HG03469 (cell line): ENCODE results near the gene MED15.
"Not testable (repeated sequence)": the region's sequence is repeated elsewhere in the genome, so short reads cannot be mapped to it uniquely, and the experiment has no call there.

ENCODE experiments used
- ATAC-seq: cut with Tn5 transposase; IDR thresholded peaks from one replicate; pipeline ENCODE4 v1.9.1; 2021; ENCODE audit warnings: mild to moderate bottlenecking, moderate library complexity, moderate number of reproducible peaks; ENCODE audit not compliant: unreplicated experiment

MED15 gene

DNA sequence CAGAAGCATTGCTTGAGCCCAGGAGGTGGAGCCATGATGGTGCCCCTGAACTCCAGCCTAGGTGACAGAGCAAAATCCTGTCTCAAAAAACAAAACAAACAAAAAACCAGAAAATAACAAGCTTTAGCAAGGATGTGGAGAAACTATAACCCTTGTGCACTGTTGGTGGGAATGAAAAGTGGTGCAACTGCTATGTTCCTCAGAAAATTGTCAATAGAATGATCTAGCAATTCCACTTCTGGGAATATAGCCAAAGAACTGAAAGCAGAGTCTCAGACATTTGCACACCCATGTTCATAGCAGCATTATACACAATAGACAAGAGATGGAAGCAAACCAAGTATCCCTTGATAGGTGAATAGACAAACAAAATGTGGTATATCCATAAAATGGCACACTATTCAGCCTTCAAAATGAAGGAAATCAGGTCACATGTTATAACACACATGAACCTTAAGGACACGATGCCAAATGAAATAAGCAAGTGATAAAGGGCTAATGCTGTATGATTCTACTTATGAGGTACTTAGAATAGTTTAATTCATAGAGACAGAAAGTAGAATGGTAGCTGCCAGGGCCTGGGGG, 27.7 kb upstream of the MED15 start:
- no peak for ATAC-seq

DNA sequence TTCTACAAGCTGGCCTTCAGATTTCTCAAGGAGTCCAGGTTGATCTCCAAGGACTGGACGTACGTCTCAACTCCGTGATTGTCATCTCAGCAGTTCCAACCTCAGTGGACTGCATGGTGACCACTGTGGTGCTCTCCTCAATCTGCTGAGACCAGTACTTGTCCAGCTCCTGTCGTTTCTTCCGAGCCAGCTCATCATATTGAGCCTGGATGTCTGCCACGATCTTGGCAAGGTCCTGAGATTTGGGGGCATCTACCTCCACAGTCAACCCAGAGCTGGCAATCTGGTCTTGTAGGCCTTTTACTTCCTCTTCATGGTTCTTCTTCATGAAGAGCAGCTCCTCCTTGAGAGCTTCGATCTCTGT, 24.3 kb upstream of the MED15 start:
- not testable (repeated sequence) for ATAC-seq

- no peak for ATAC-seq
Measured at GRCh38 chr22:20483771-20484170, 23.6 kb upstream of the MED15 start.

DNA sequence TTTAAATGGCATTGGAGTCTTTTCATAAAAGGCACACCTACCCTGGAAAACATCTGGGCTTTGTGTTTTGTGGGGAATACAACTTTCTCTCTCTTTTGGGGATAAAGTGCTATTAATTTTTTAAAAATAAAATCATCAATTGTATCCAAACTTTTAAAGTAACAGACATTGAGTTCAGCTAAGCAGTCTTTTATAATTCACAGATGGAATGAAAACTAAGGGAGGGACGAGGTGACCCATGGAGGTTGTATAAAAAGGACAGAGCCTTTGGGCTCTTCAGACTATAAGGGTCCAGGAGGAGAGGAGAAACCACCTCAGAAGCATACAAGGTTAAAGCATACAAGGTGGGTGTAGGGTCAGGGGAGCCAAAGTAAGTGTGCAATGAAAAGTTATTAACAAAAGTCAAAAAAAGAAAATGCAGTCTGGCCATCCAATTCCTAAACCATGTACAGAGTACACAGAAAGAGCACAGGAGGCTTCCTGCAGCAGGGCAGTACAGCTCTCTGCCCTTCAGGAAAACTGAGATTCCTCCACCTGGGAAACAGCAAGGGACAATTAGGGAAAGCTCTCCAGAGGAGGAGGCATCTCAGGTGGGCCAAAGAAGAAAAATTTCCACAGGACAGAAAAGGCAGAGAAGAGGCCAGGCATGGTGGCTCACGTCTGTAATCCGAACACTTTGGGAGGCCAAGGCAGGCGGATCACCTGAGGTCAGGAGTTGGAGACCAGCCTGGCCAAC, 22.3 kb upstream of the MED15 start:
- no peak for ATAC-seq

DNA sequence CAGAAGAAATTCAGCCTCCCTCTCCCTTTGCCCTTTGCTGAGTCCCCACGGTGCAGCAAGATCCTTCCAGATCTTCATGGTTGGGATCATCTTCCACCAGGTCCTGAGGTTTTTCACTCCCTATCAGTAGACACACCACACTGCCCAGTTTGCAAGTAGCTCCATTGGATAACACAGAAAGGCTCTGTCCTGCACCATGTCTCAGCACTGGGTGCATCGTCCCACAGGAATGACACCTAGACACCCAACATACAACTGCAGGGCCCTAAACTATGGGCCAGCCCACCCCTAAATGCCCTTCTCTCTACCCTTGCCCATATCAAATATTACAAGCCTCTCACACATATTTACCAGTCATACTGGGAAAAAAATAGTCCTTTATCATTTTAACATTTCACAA, 21.2 kb upstream of the MED15 start:
- no peak for ATAC-seq

- no peak for ATAC-seq
Measured at GRCh38 chr22:20487715-20488114, 19.7 kb upstream of the MED15 start.

DNA sequence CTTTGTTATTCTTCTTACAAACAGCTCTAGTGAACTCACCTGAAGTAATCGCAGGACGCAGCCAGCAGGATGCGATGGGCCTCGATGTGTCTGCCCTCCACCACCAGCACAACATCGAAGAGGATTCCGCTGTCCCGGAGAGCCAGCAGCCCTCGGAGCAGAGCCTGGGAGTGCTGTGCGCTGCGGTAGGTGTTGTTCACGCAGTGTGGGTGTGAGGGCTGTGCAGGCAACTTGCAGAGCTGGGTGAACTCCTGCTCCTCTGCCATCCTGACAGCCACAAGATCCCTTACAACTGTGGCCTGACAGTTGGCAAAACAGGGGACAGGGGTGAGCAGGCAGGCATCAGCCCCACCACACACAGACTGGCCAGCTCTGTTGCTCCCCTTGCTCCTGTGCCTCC, 18.5 kb upstream of the MED15 start:
- ATAC-seq: no peak

DNA sequence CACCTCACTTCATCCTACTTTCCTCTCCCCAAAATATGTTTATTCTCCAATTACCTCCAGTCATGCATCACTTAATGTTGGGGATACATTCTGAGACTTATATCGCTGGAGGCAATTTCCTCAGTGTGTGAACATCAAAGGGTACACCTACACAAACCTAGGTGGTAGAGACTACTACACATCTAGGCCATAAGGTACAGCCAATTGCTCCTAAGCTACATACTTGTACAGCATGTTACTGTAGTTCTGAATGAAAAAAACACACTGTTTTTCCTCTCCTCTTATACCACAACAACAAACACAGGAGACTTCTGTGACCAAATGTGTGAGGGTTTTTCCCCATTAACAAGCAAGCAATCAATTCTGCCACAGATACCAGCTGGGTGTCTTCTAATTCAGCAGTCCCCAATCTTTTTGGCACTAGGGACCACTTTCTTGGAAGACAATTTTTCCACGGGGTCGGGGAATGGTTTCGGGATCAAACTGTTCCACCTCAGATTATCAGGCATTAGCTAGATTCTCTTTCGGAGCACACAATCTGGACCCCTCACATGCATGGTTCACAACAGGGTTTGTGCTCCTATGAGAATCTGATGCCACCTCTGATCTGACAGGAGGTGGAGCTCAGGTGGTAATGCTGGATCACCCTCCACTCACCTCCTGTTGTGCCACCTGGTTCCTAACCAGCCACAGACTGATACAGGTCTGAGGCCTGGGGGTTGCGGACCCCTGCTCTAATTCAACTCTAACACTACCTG, 17.0 kb upstream of the MED15 start:
- ATAC-seq: no peak

DNA sequence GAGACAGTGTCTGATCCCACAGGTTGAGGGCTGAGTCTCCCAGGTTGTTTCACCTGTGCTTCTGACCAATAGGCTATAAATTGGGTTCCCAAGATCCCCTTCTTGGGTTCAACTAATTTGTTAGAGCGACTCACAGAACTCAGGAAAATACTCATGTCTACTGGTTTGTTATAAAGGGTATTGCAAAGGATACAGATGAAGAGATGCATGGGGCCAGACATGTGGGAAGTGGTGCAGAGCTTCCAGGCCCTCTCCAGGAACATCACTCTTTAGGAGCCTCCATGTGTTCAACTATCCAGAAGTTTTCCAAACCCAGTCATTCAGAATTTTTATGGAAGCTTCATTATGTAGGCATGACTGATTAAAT, 16.5 kb upstream of the MED15 start:
- ATAC-seq: no peak

GRCh38 chr22:20491346-20491745, 16.1 kb upstream of the MED15 start:
- no peak for ATAC-seq

- peak; percentile 28 for ATAC-seq
Measured at GRCh38 chr22:20494978-20495860, 12.2 kb upstream of the MED15 start, which contains the start of gene KLHL22. TSS of gene KLHL22 (minus strand) at chr22:20495795. CDS start at chr22:20489211, 6,584 bp downstream.

GRCh38 chr22:20495861-20496681, 11.3 kb upstream of the MED15 start:
- ATAC-seq: peak; percentile 36

GRCh38 chr22:20497426-20497825, 10.0 kb upstream of the MED15 start:
- ATAC-seq: no peak

GRCh38 chr22:20498913-20499312, 8.5 kb upstream of the MED15 start:
- no peak for ATAC-seq

GRCh38 chr22:20499769-20500168, 7.6 kb upstream of the MED15 start:
- ATAC-seq: no peak

GRCh38 chr22:20503816-20504215, 3.6 kb upstream of the MED15 start:
- no peak for ATAC-seq

GRCh38 chr22:20504293-20504922, 3.0 kb upstream of the MED15 start:
- ATAC-seq: not testable (repeated sequence)

DNA sequence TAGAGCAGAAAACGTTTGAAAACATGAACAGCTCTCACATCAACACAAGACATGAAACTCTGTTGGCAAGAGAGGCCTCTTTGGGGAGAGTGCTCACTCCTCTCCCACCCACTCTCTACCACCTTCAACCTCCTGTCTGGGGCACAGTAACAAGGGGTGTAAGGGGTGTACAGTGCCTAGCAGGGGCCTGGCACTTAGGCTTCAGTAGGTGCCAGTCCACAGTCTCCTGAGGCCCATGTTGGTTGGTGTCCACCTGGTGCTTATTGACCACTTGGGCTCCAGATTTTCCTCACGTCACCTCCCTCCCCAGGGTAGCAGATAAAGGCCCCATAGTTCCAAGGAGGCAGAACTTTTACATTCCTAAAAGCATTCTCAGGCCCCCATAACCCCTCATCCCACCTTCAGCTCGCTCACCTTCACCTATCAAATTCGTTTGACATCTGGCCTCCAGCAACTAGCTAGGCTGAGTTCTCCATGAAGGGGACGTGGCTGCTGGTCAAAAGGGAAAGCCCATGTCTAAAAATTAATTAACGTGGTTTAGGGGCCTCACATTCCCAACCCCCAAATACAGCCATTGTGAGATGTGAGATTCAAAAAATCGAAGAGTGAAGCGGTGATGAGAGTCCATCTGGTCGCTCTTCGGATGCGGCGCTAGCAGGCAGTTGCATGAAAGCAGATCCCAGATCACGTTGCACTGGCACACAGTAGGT, 712 bp upstream of the MED15 start:
- ATAC-seq: no peak
